GM21786 (cell line): ENCODE results near the gene C3orf33.
A peak's percentile ranks its signal among the peaks of the same experiment; 100 is the strongest.
"Not testable (repeated sequence)": the region's sequence is repeated elsewhere in the genome, so short reads cannot be mapped to it uniquely, and the experiment has no call there.

Experiments
- ATAC-seq: cut with Tn5 transposase; IDR thresholded peaks from one replicate; pipeline ENCODE4 v1.9.1; 2021; ENCODE audit not compliant: unreplicated experiment

Gene C3orf33

GRCh38 chr3:155805802-155806618 is at the start of gene C3orf33:
Gene C3orf33, minus strand, starts transcription at chr3:155806278. Its CDS starts 26 bp downstream, at chr3:155806252.
- peak; percentile 97 for ATAC-seq

- ATAC-seq, result peak; percentile 94
These were observed 48.3 kb upstream of the C3orf33 start, which contains the start of gene SLC33A1 for GRCh38 chr3:155854141-155854940. Gene SLC33A1, minus strand, starts transcription at chr3:155854427. Its CDS starts 430 bp downstream, at chr3:155853997.

- ATAC-seq, result peak; percentile 1
These were observed 47.4 kb upstream of the C3orf33 start for GRCh38 chr3:155853214-155854140.

GRCh38 chr3:155852341-155852740 is 46.3 kb upstream of the C3orf33 start:
- no peak for ATAC-seq

- not testable (repeated sequence) for ATAC-seq
These were observed 43.3 kb upstream of the C3orf33 start for GRCh38 chr3:155849404-155849803.

GRCh38 chr3:155847993-155848392 is 41.9 kb upstream of the C3orf33 start:
- ATAC-seq, result no peak

- no peak for ATAC-seq
These were observed 40.0 kb upstream of the C3orf33 start for GRCh38 chr3:155846119-155846518.

- ATAC-seq, result peak; percentile 56
These were observed 37.5 kb upstream of the C3orf33 start for GRCh38 chr3:155843569-155843968.

- ATAC-seq, result no peak
These were observed 29.4 kb upstream of the C3orf33 start for GRCh38 chr3:155835341-155836071.

- not testable (repeated sequence) for ATAC-seq
These were observed 22.5 kb upstream of the C3orf33 start for GRCh38 chr3:155828490-155829098.

- ATAC-seq, result no peak
These were observed 9.0 kb upstream of the C3orf33 start for GRCh38 chr3:155815030-155815545.

GRCh38 chr3:155813224-155813623 is 7.1 kb upstream of the C3orf33 start:
- ATAC-seq, result not testable (repeated sequence)

GRCh38 chr3:155809181-155809580 is 3.1 kb upstream of the C3orf33 start:
- no peak for ATAC-seq

- no peak for ATAC-seq
These were observed 1.7 kb upstream of the C3orf33 start for GRCh38 chr3:155807823-155808222.

GRCh38 chr3:155805204-155805801 is 775 bp downstream of the C3orf33 start:
- peak; percentile 19 for ATAC-seq

GRCh38 chr3:155804323-155804722 is 1.8 kb downstream of the C3orf33 start:
- ATAC-seq, result no peak

GRCh38 chr3:155792532-155792931 is 13.5 kb downstream of the C3orf33 start:
- ATAC-seq, result no peak

GRCh38 chr3:155791190-155791589 is 14.9 kb downstream of the C3orf33 start:
- ATAC-seq, result no peak
